ENCODE data around the gene SLC18A3. TPM values are rescaled to one million over a fixed set of nuclear protein-coding genes. Genes with fewer than 3 reads are reported as not detected.

The SLC18A3 gene
- total and polyA plus RNA-seq, 4 donors: 1.9 to 19.9 (median 11.1) TPM

DNA sequence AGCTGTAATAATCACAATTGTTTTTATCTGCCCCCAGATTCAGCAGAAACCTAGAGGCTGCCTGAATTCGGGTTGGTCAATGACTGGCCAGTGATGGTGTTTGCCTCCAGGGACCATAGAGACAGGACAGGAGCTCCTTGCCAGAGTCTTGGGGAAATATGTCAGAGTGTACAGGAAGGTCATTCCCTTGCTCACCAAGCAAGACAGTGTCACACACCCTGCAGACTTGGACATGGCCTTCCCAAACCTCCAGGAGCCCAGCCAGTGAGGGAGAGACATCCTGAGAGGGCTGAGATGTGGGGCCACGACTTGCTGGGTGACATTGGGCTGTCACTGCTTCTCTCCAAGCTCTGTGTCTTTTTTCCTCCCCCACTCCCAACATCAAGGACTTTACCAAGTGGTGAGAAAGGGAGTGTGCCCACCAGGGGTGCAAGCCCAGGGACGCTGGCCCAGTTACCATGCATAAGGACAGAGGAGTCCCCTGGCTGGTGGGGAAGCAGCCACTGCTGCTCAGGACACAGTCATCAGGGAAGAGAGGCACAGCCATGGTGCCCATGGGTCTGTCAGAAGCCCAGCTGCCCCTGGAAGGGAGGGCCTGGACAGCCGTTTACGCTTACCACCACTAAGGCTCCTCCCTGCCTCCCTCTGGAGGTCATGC lies 44.1 kb downstream of the SLC18A3 start:
- no peaks in the 10 kb centered on the region for H3K9me3 ChIP-seq (ENCODE audit: control insufficient read depth, insufficient read depth, low read length)
- no peak overlapping the region for H3K27ac ChIP-seq (ENCODE audit: low read depth, low read length)
- no peak for DNase-seq (ENCODE audit: low read depth in 4 of 6, low spot score in 6 of 6)
- H3K4me3 ChIP-seq (ENCODE audit: low read depth, low read length): no peak overlapping the region
- H3K27me3 ChIP-seq (ENCODE audit: control insufficient read depth, insufficient read depth, low read length): peaks cover 11% of the 10 kb centered on the region
- peaks cover 9% of the 10 kb centered on the region for H3K4me1 ChIP-seq (ENCODE audit: control insufficient read depth, insufficient read depth, low read length)
- WGBS (ENCODE audit: insufficient coverage): 86% methylated on average over 2 of the region's 5 CpGs
- H3K36me3 ChIP-seq (ENCODE audit: control insufficient read depth, insufficient read depth, low read length): no peaks in the 10 kb centered on the region

DNA sequence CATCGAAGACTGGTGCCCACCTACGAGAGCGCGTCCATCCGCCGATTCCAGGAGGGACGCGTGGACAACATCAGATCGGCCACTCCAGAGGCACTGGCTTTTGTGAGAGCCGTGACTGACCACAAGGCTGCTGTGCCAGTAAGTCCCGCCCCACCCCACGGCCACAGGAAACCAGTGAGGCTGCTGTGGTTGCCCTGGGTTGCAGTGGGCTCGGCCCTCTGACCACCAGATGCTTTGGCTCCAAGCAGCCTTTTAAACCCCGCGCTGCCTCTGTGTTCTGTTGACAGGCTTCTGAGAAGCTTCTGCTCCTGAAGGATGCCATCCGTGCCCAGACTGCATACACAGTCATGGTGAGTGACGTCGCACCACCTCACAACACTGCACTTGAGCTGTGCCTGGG lies 45.0 kb downstream of the SLC18A3 start:
- 86% methylated on average over 18 of the region's 18 CpGs for WGBS (ENCODE audit: insufficient coverage)
- no peak overlapping the region for H3K4me3 ChIP-seq (ENCODE audit: low read depth, low read length)
- no peak for DNase-seq (ENCODE audit: low read depth in 4 of 6, low spot score in 6 of 6)

GRCh38 chr10:49656845-49657493 lies 46.9 kb downstream of the SLC18A3 start:
- peaks cover 7% of the 10 kb centered on the region for H3K27me3 ChIP-seq (ENCODE audit: control insufficient read depth, insufficient read depth, low read length)
- no peak overlapping the region for H3K27ac ChIP-seq (ENCODE audit: low read depth, low read length)
- H3K9me3 ChIP-seq (ENCODE audit: control insufficient read depth, insufficient read depth, low read length): no peaks in the 10 kb centered on the region
- WGBS (ENCODE audit: insufficient coverage): 86% methylated on average over 5 of the region's 9 CpGs
- no peak for DNase-seq (ENCODE audit: low read depth in 4 of 6, low spot score in 6 of 6)
- H3K4me1 ChIP-seq (ENCODE audit: control insufficient read depth, insufficient read depth, low read length): no peaks in the 10 kb centered on the region
- H3K4me3 ChIP-seq (ENCODE audit: low read depth, low read length): no peak overlapping the region
- no peaks in the 10 kb centered on the region for H3K36me3 ChIP-seq (ENCODE audit: control insufficient read depth, insufficient read depth, low read length)

More for the DNA sequence above, 45.0 kb downstream of the SLC18A3 start:
- H3K27ac ChIP-seq (ENCODE audit: low read depth, low read length): no peak overlapping the region
- no peaks in the 10 kb centered on the region for H3K4me1 ChIP-seq (ENCODE audit: control insufficient read depth, insufficient read depth, low read length)
- no peaks in the 10 kb centered on the region for H3K36me3 ChIP-seq (ENCODE audit: control insufficient read depth, insufficient read depth, low read length)
- H3K9me3 ChIP-seq (ENCODE audit: control insufficient read depth, insufficient read depth, low read length): no peaks in the 10 kb centered on the region
- peaks cover 7% of the 10 kb centered on the region for H3K27me3 ChIP-seq (ENCODE audit: control insufficient read depth, insufficient read depth, low read length)

DNA sequence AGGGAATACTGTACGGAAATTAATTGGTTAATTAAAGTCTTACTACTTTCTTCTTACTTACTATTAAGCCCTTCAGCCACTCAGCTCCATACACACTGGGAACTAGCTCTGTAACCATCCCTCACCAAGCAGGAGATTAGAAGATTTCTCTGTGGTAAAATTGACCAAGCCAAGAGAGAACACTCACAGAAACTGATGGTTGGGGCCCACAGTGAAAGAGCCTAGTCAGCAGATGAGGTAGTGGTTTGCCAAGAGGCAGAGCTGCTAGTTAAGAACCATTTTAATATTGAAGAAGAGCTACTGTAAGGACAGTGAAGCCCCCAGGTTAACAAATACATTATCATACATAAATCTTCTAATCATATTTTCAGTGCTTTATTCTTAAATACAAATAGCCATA lies 47.5 kb downstream of the SLC18A3 start:
- H3K36me3 ChIP-seq (ENCODE audit: control insufficient read depth, insufficient read depth, low read length): no peaks in the 10 kb centered on the region
- no peak overlapping the region for H3K27ac ChIP-seq (ENCODE audit: low read depth, low read length)
- peaks cover 7% of the 10 kb centered on the region for H3K27me3 ChIP-seq (ENCODE audit: control insufficient read depth, insufficient read depth, low read length)
- no CpG with 5 or more reads among the region's 1 CpG for WGBS (ENCODE audit: insufficient coverage)
- DNase-seq (ENCODE audit: low read depth in 4 of 6, low spot score in 6 of 6): no peak
- no peaks in the 10 kb centered on the region for H3K4me1 ChIP-seq (ENCODE audit: control insufficient read depth, insufficient read depth, low read length)
- H3K9me3 ChIP-seq (ENCODE audit: control insufficient read depth, insufficient read depth, low read length): no peaks in the 10 kb centered on the region
- H3K4me3 ChIP-seq (ENCODE audit: low read depth, low read length): no peak overlapping the region

DNA sequence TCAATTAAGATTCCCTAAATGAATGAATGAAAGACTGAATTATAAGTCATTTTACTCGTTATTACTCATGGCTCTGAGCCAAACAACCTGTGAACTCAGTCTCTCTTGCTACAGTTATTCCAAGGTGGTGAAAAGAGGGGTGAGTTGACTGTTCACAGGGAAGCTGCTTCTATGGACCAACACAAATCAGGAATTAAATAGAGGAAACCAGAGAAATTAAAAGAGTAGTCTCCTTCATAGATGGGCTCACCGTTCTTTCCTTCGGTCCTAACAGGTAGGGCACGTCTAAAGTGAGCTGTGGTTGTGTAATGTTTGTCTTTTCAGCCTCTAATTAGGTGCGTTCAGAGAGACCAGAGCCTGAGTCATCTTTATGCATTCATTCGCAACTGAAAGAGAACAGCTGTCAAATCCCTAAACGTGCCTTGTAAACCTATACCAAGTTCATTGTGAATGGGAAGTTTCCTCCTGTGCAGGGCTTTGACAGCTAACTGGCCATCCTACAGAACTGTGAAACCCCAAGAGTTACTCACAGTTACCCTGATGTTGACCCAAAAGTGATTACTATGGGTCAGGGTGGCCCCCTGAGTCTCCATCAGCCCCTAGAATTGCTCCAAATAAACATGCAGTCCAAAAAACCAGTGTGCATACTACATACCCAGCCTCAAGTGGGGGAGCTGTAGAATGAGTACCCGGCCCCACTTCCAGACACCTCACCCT lies 51.2 kb downstream of the SLC18A3 start:
- Histone ChIP-seq H3K4me1 (ENCODE audit: control insufficient read depth, insufficient read depth, low read length) (peaks cover 4% of the 10 kb centered on the region), H3K36me3 (ENCODE audit: control insufficient read depth, insufficient read depth, low read length) (no peaks in the 10 kb centered on the region), H3K27ac (ENCODE audit: low read depth, low read length) (no peak overlapping the region), H3K27me3 (ENCODE audit: control insufficient read depth, insufficient read depth, low read length) (peaks cover 7% of the 10 kb centered on the region), H3K9me3 (ENCODE audit: control insufficient read depth, insufficient read depth, low read length) (no peaks in the 10 kb centered on the region), H3K4me3 (ENCODE audit: low read depth, low read length) (no peak overlapping the region)
- peak in 1 of 6 donors; percentile 12 for DNase-seq (ENCODE audit: low read depth in 4 of 6, low spot score in 6 of 6)
- WGBS (ENCODE audit: insufficient coverage): 43% methylated on average over 5 of the region's 8 CpGs

Other genes starting within 250 kb of the SLC18A3 start
- 10 to 100 TPM in 1 of 2 donors, 1 to 10 TPM in 1; 3.4 to 18.3 TPM for gene DRGX, start 214.2 kb upstream of the SLC18A3 start, total RNA-seq
- gene DRGX, start 214.2 kb upstream of the SLC18A3 start, polyA plus RNA-seq (ENCODE audit: insufficient read length in 2 of 2): 10 to 100 TPM; 62.2 to 67.8 TPM
- 10 to 100 TPM; 15.7 to 22.6 TPM for gene ERCC6, start 71.2 kb upstream of the SLC18A3 start, total RNA-seq
- gene ERCC6, start 71.2 kb upstream of the SLC18A3 start, polyA plus RNA-seq (ENCODE audit: insufficient read length in 2 of 2): 10 to 100 TPM; 10.9 to 13.6 TPM
- 1 to 10 TPM in 1 of 2 donors, under 1 TPM in 1; 0.61 to 2.9 TPM for gene CHAT, start 3.7 kb downstream of the SLC18A3 start, total RNA-seq
- 1 to 10 TPM; 1.6 to 1.8 TPM for gene CHAT, start 3.7 kb downstream of the SLC18A3 start, polyA plus RNA-seq (ENCODE audit: insufficient read length in 2 of 2)
- gene C10orf53, start 69.3 kb downstream of the SLC18A3 start, total RNA-seq: under 1 TPM in 1 of 2 donors, not detected in 1; 0.11 TPM
- not detected for gene C10orf53, start 69.3 kb downstream of the SLC18A3 start, polyA plus RNA-seq (ENCODE audit: insufficient read length in 2 of 2)
- 10 to 100 TPM; 23.2 to 23.3 TPM for gene OGDHL, start 152.0 kb downstream of the SLC18A3 start, total RNA-seq
- gene OGDHL, start 152.0 kb downstream of the SLC18A3 start, polyA plus RNA-seq (ENCODE audit: insufficient read length in 2 of 2): 10 to 100 TPM; 26.1 to 27.9 TPM

All from spinal cord (tissue), 10 donors.